ENCODE results near the gene CLDN3. TPM values are rescaled to one million over a fixed set of nuclear protein-coding genes. Genes with fewer than 3 reads are reported as not detected.

The CLDN3 gene
- total and polyA plus RNA-seq, 2 of the 4 experiments (the other 2 are of a cell fraction), result 0.12 to 0.18 TPM

DNA sequence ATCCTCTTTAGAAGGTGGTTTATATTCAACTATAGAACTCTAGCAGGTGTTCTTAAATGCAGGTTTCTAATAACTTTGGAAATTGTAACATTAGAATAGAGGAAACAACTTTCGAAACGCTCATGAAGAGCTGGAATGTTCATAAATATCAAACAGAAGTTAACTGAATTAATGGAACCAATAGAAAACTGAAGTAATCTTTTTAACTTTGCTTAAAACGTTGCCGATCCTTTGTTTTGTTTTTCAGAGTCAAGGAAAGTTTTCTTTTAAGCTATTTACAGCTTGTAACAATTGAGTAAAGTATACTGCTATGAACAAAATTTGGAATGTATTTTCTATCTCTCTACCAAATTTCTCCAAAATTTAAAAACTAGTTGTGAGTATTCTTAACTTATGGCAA is 19.0 kb upstream of the CLDN3 start:
- Histone ChIP-seq H3K4me1 (ENCODE audit: control insufficient read depth, insufficient read depth, low read length) (no peaks in the 10 kb centered on the region), H3K23ac (ENCODE audit: low read depth, low read length) (no peak overlapping the region), H3K9ac (ENCODE audit: low read depth, low read length) (no peak overlapping the region), H4K5ac (ENCODE audit: low read depth, low read length) (no peak overlapping the region), H3K14ac (replicated peaks; ENCODE audit: low read depth, low read length) (no peak overlapping the region), H2BK5ac (ENCODE audit: low read depth, low read length, poor library complexity, severe bottlenecking) (no peak overlapping the region), H4K20me1 (ENCODE audit: insufficient read depth, low read length) (no peaks in the 10 kb centered on the region), H3K4ac (ENCODE audit: low read depth, low read length) (no peak overlapping the region), H3K9me3 (ENCODE audit: control insufficient read depth, insufficient read depth, low read length) (no peaks in the 10 kb centered on the region), H3K4me3 (ENCODE audit: insufficient read depth, low read depth, low read length) (no peak overlapping the region), H3K79me1 (ENCODE audit: low read depth in 1 of 2, low read length in 2 of 2) (no peaks in the 10 kb centered on the region), H3K36me3 (ENCODE audit: control insufficient read depth, insufficient read depth, low read length) (no peaks in the 10 kb centered on the region), H3K9me1 (ENCODE audit: insufficient read depth, low read length) (no peaks in the 10 kb centered on the region), H2AFZ (replicated peaks; ENCODE audit: low read length, poor library complexity) (no peak overlapping the region), H4K8ac (ENCODE audit: low read depth in 2 of 2, low read length in 2 of 2) (no peak overlapping the region), H3K18ac (ENCODE audit: low read depth, low read length) (no peak overlapping the region), H3K56ac (ENCODE audit: extremely low read depth, insufficient read depth, low read length) (no peak overlapping the region), H2BK20ac (ENCODE audit: low read depth, low read length) (no peak overlapping the region), H2AK9ac (replicated peaks; ENCODE audit: low read depth, low read length, poor library complexity) (no peak overlapping the region), H2AK5ac (ENCODE audit: low read depth, low read length) (no peak overlapping the region), H2BK15ac (ENCODE audit: low read depth, low read length) (no peak overlapping the region), H2BK120ac (ENCODE audit: low read depth, low read length) (no peak overlapping the region), H3K27me3 (ENCODE audit: control insufficient read depth, insufficient read depth, low read length) (no peaks in the 10 kb centered on the region), H3K4me2 (ENCODE audit: low read depth, low read length) (no peak overlapping the region), H3K27ac (ENCODE audit: insufficient read depth, low read length) (no peak overlapping the region), H4K91ac (ENCODE audit: insufficient read depth, low read depth, low read length) (no peak overlapping the region)
- ChIA-PET CTCF (no interaction called here), POLR2A (ENCODE audit: unreplicated experiment) (no interaction called here)
- BruUV-seq (replicated peaks), result no TSS peak
- in situ Hi-C loops (cut with MboI; ENCODE audit: low sequenced_read_pairs) (no loop called here), dilution Hi-C loops (cut with HindIII; ENCODE audit: low sequenced_read_pairs, unreplicated experiment) (no loop called here), intact Hi-C loops (cut with micrococcal nuclease) (no loop called here)
- ATAC-seq (ENCODE audit: low read depth) (no peak), DNase-seq (no peak)
- WGBS, 2 experiments (ENCODE audit: extremely low coverage in 2 of 2, insufficient read length in 1 of 2), result no CpG with 5 or more reads among the region's 4 CpGs
- TF ChIP-seq, protein P1, sequence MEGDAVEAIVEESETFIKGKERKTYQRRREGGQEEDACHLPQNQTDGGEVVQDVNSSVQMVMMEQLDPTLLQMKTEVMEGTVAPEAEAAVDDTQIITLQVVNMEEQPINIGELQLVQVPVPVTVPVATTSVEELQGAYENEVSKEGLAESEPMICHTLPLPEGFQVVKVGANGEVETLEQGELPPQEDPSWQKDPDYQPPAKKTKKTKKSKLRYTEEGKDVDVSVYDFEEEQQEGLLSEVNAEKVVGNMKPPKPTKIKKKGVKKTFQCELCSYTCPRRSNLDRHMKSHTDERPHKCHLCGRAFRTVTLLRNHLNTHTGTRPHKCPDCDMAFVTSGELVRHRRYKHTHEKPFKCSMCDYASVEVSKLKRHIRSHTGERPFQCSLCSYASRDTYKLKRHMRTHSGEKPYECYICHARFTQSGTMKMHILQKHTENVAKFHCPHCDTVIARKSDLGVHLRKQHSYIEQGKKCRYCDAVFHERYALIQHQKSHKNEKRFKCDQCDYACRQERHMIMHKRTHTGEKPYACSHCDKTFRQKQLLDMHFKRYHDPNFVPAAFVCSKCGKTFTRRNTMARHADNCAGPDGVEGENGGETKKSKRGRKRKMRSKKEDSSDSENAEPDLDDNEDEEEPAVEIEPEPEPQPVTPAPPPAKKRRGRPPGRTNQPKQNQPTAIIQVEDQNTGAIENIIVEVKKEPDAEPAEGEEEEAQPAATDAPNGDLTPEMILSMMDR (conservative IDR thresholded peaks at IDR 0.05; ENCODE audit: low read depth, low read length), result no peak
- TF ChIP-seq NFE2L2 (IDR thresholded peaks at IDR 0.05; ENCODE audit: low read depth, low read length), result no peak
- no peak for TF ChIP-seq CHD1 (IDR thresholded peaks at IDR 0.05; ENCODE audit: low read depth, low read length)
- no peak for TF ChIP-seq RFX5 (IDR thresholded peaks at IDR 0.05; ENCODE audit: low read depth, low read length)
- no peak for TF ChIP-seq MXI1 (IDR thresholded peaks at IDR 0.05; ENCODE audit: borderline replicate concordance, low read depth, low read length)
- no peak for TF ChIP-seq RCOR1 (IDR thresholded peaks at IDR 0.05; ENCODE audit: insufficient replicate concordance, low read length)
- no peak for TF ChIP-seq MAFK (IDR thresholded peaks at IDR 0.05; ENCODE audit: low read depth, low read length)
- no peak for TF ChIP-seq CEBPB (IDR thresholded peaks at IDR 0.05; ENCODE audit: low read depth, low read length)
- TF ChIP-seq, protein P2, sequence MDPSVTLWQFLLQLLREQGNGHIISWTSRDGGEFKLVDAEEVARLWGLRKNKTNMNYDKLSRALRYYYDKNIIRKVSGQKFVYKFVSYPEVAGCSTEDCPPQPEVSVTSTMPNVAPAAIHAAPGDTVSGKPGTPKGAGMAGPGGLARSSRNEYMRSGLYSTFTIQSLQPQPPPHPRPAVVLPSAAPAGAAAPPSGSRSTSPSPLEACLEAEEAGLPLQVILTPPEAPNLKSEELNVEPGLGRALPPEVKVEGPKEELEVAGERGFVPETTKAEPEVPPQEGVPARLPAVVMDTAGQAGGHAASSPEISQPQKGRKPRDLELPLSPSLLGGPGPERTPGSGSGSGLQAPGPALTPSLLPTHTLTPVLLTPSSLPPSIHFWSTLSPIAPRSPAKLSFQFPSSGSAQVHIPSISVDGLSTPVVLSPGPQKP (IDR thresholded peaks at IDR 0.05; ENCODE audit: borderline replicate concordance, low read depth, low read length), result no peak
- TF ChIP-seq, protein P3, sequence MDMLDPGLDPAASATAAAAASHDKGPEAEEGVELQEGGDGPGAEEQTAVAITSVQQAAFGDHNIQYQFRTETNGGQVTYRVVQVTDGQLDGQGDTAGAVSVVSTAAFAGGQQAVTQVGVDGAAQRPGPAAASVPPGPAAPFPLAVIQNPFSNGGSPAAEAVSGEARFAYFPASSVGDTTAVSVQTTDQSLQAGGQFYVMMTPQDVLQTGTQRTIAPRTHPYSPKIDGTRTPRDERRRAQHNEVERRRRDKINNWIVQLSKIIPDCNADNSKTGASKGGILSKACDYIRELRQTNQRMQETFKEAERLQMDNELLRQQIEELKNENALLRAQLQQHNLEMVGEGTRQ (IDR thresholded peaks at IDR 0.05; ENCODE audit: low read depth, low read length), result no peak
- TF ChIP-seq SMC3 (IDR thresholded peaks at IDR 0.05; ENCODE audit: low read depth, low read length), result no peak
- TF ChIP-seq BHLHE40 (IDR thresholded peaks at IDR 0.05; ENCODE audit: low read depth, low read length), result no peak
- TF ChIP-seq FOS (IDR thresholded peaks at IDR 0.05; ENCODE audit: low read depth, low read length), result no peak
